GM12878 (cell line): ENCODE results near the gene HECTD4. TPM values are rescaled to one million over a fixed set of nuclear protein-coding genes. Genes with fewer than 3 reads are reported as not detected.

Experiments
- ATAC-seq: fragments of 200-7000 bp; cut with Tn5 transposase; 3 replicates; pipeline ENCODE4 v1.9.1; 2020; ENCODE audit warnings: mild to moderate bottlenecking, moderate library complexity
- BruUV-seq: library from RNA; stranded (reverse); fragments of 400-500 nt; replicated peaks from 2 replicates; lab custom pipeline; 2021; lab: Mats Ljungman, UMichigan
- CTCF ChIA-PET: fragments of 300-600 bp; sonication (Branson Sonifier 250); formaldehyde crosslinking; extraction: SDS; loops from one replicate; lab custom pipeline; 2021; ENCODE audit warnings: inconsistent platforms; lab: Yijun Ruan, JAX
- POLR2A ChIA-PET: fragments of 350-600 bp; formaldehyde crosslinking; extraction: SDS; loops from one replicate; lab custom pipeline; 2021; ENCODE audit warnings: inconsistent platforms; lab: Charles Lee
- RAD21 ChIA-PET: fragments of 300-600 bp; sonication (Branson Sonifier 250); formaldehyde crosslinking; loops from one replicate; lab custom pipeline; 2023; ENCODE audit warnings: antibody characterized with exemption; ENCODE audit not compliant: unreplicated experiment; lab: Charles Lee
- SMC1A ChIA-PET: fragments of 300-600 bp; sonication (Branson Sonifier 250); formaldehyde crosslinking; loops from one replicate; lab custom pipeline; 2023; ENCODE audit not compliant: unreplicated experiment, uncharacterized antibody; lab: Charles Lee
- DNase-seq: peaks from one replicate; pipeline ENCODE4 v3.0.0-alpha.2; 2011; ENCODE audit warnings: low read depth, low spot score
- FAIRE-seq: peaks from 3 replicates; lab custom pipeline; 2011; peaks lifted over from hg19 to GRCh38; lab: Jason Lieb, UNC
- H2AFZ ChIP-seq: 2 replicates; pipeline ENCODE4 v1.6.0; 2011; ENCODE audit warnings: low read depth, low read length, control low read depth; ENCODE audit not compliant: control insufficient read depth
- H3K27ac ChIP-seq: 2 replicates; pipeline ENCODE4 v1.5.1; 2011; ENCODE audit warnings: control low read depth; ENCODE audit not compliant: control insufficient read depth, insufficient read depth
- H3K27me3 ChIP-seq, 2 experiments: replicated peaks in 1 of 2; 2 replicates each; pipeline versions ENCODE4 v1.6.0 to v1.6.1; 2011; ENCODE audit warnings: low read length in 1 of 2; ENCODE audit not compliant: control insufficient read depth in 2 of 2, insufficient read depth in 2 of 2
- H3K36me3 ChIP-seq, 2 experiments: 2 replicates each; pipeline ENCODE4 v1.5.1; 2011; ENCODE audit warnings: low read length in 1 of 2; ENCODE audit not compliant: control insufficient read depth in 2 of 2, insufficient read depth in 2 of 2
- H3K4me1 ChIP-seq: 2 replicates; pipeline ENCODE4 v1.6.1; 2011; ENCODE audit warnings: mild to moderate bottlenecking, low read length, moderate library complexity, mixed read lengths; ENCODE audit not compliant: control insufficient read depth, insufficient read depth
- H3K4me2 ChIP-seq: 2 replicates; pipeline ENCODE4 v1.6.0; 2011; ENCODE audit warnings: control low read depth; ENCODE audit not compliant: control insufficient read depth, insufficient read depth
- H3K4me3 ChIP-seq: fragments of 200-600 bp; sonication (generic); 2 replicates; pipeline ENCODE4 v1.5.1; 2016
- H3K79me2 ChIP-seq: 2 replicates; pipeline ENCODE4 v1.6.0; 2011; ENCODE audit warnings: low read length; ENCODE audit not compliant: control insufficient read depth, insufficient read depth
- H3K9ac ChIP-seq: 2 replicates; pipeline ENCODE4 v1.8.0; 2011; ENCODE audit warnings: low read length, control low read depth, mixed read lengths; ENCODE audit not compliant: control insufficient read depth, insufficient read depth
- H3K9me3 ChIP-seq: replicated peaks from 3 replicates; pipeline ENCODE4 v1.5.1; 2011; ENCODE audit warnings: mild to moderate bottlenecking, low read length; ENCODE audit not compliant: control insufficient read depth, insufficient read depth
- H4K20me1 ChIP-seq: 2 replicates; pipeline ENCODE4 v1.6.0; 2011; ENCODE audit not compliant: control insufficient read depth, insufficient read depth
- CBFB ChIP-seq: IDR thresholded peaks from 2 replicates; pipeline ENCODE4 v1.6.1; 2016; ENCODE audit warnings: antibody characterized with exemption, low read depth
- CBX3 ChIP-seq: fragments of 200-600 bp; sonication (generic); IDR thresholded peaks from 2 replicates; pipeline ENCODE4 v1.6.1; 2016; ENCODE audit warnings: low read depth, borderline replicate concordance
- CREM ChIP-seq: IDR thresholded peaks from 2 replicates; pipeline ENCODE4 v1.6.1; 2014; ENCODE audit warnings: antibody characterized with exemption, low read depth
- FOS ChIP-seq: IDR thresholded peaks from 3 replicates; pipeline ENCODE4 v1.6.1; 2011; ENCODE audit warnings: borderline replicate concordance; ENCODE audit not compliant: insufficient read length; ENCODE audit errors: extremely low read depth
- MLLT1 ChIP-seq: fragments of 450-650 bp; IDR thresholded peaks from 2 replicates; pipeline ENCODE4 v1.6.1; 2016; ENCODE audit warnings: mild to moderate bottlenecking
- NFYA ChIP-seq: IDR thresholded peaks from 2 replicates; pipeline ENCODE4 v1.6.1; 2011; ENCODE audit warnings: low read depth, mild to moderate bottlenecking, low read length, improper control_type of control experiment, borderline replicate concordance
- POLR2A ChIP-seq: IDR thresholded peaks from 2 replicates; pipeline ENCODE4 v1.6.1; 2011; ENCODE audit warnings: low read depth, mild to moderate bottlenecking, low read length
- SKIL ChIP-seq: fragments of 450-650 bp; IDR thresholded peaks from 2 replicates; pipeline ENCODE4 v1.6.1; 2017; ENCODE audit warnings: mild to moderate bottlenecking, low read depth, inconsistent platforms; ENCODE audit not compliant: poor library complexity, severe bottlenecking
- STAT1 ChIP-seq: fragments of 450-650 bp; conservative IDR thresholded peaks from 2 replicates; pipeline ENCODE4 v1.6.1; 2014; ENCODE audit warnings: antibody characterized with exemption, mild to moderate bottlenecking
- ZNF24 ChIP-seq: fragments of 450-650 bp; IDR thresholded peaks from 2 replicates; pipeline ENCODE4 v1.6.1; 2017; ENCODE audit warnings: antibody characterized with exemption, mild to moderate bottlenecking
- ZNF274 ChIP-seq: IDR thresholded peaks from one replicate; pipeline ENCODE4 v1.8.0; 2011; ENCODE audit not compliant: insufficient read length, insufficient read depth
- WGBS: methylation state at CpG from one replicate; pipeline ENCODE4 v1.1.6; 2016; ENCODE audit warnings: low lambda C conversion rate; ENCODE audit not compliant: insufficient replicate concordance, insufficient coverage; ENCODE audit errors: missing lambda C conversion rate; 5-methylcytosine and 5-hydroxymethylcytosine counted together
- in situ Hi-C: fragments of 300-500 bp; cut with MboI; formaldehyde crosslinking; loops from 9 replicates; pipeline ENCODE4 v1.14.3; 2018; ENCODE audit warnings: mixed read lengths
- intact Hi-C: fragments of 100-400 bp; cut with micrococcal nuclease; formaldehyde crosslinking; loops from one replicate; pipeline ENCODE4 v1.14.2; 2022; ENCODE audit not compliant: unreplicated experiment
- polyA plus RNA-seq, 11 experiments: library from polyadenylated mRNA; depleted of rRNA in 4 of 11; unstranded in 6 of 11; stranded (reverse) in 5 of 11; fragments of >200 nt; fragmentation: Nextera tagmentation in 4 of 11; fragmentation: Illumina TruSeq in 1 of 11; extraction: Ambion mirVana in 4 of 11; extraction: Trizol in 1 of 11; gene quantifications; 1 replicate in 1 of 11; 2 replicates in 10 of 11; pipeline versions ENCODE4 v1.2.1 to v1.2.3, GENCODE V29; 2011 to 2016; ENCODE audit warnings: inconsistent platforms in 2 of 11, missing spikeins in 2 of 11, low read depth in 1 of 11
- total RNA-seq, 4 experiments: library from RNA; depleted of rRNA in 3 of 4; stranded (reverse); fragments of >200 nt in 3 of 4; fragmentation: Illumina TruSeq in 1 of 4; extraction: Trizol in 1 of 4; gene quantifications; 2 replicates each; pipeline versions ENCODE4 v1.2.1 to v1.2.3, GENCODE V29; 2013 to 2021
- TF ChIP-seq, protein P1 (sequence below): IDR thresholded peaks from 2 replicates; pipeline ENCODE4 v1.6.1; 2011; ENCODE audit warnings: borderline replicate concordance, low read depth, mild to moderate bottlenecking, moderate library complexity, low read length; ENCODE audit not compliant: insufficient read depth, poor library complexity, severe bottlenecking
- TF ChIP-seq, protein P2 (sequence below): fragments of 450-650 bp; IDR thresholded peaks from 2 replicates; pipeline ENCODE4 v1.6.1; 2017; ENCODE audit warnings: mild to moderate bottlenecking, moderate library complexity

HECTD4 gene
- total and polyA plus RNA-seq, 10 of the 15 experiments (the other 5 are each of a cell fraction or from before 2014, with no cell fraction given) = 5.8 to 43.9 (median 17.9) TPM

DNA sequence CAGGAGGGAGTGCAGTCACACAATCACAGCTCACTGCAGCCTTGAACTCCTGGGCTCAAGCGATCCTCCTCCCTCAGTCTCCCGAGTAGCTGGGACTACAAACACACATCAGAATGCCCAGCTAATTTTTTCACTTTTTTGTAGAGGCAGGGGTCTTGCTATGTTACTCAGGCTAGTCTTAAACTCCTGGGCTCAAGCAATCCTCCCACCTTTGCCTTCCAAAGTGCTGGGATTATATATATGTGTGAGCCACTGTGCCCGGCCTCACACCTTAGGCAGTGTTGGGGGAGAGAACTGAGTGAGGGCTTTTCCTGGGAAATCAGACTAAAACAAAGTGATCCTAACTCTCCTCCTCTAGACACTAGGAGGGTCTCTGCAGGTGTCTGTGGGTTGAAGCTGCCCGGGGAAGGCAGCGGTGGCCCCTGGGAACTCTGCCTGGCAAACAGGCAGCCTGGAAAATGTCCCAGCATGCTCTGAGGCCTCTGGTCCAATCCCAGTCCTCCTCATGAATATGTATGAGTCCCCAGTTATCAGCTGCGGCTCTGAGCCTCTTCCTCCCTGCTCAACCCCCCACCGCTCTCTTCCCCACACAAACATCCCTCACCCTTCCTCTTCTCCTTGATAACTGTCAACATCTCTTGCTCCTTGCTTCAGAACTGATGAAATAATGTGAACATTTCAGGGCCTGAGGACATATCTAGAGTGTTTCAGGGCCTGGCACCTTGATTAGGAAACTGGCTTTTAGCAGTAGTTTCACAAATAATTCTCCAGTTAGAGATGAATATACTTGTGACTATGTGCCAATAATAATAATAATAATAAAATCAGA, 265.8 kb downstream of the HECTD4 start:
- intact Hi-C loops = no loop called here
- H4K20me1 ChIP-seq = no peaks in the 10 kb centered on the region
- WGBS = 63% methylated on average over 7 of the region's 7 CpGs
- RAD21 ChIA-PET = interaction anchor here (1.6 kb wide), 1 partner anchor 9 kb away, joined by 5 read pairs; the partner anchor contains the start of gene TRAFD1
- H2AFZ ChIP-seq = peak overlapping the region; percentile 90
- 0 out of 2 replicates have a peak overlapping the region, but pooled peaks have one; percentile 28 for H3K4me2 ChIP-seq
- no peak overlapping the region for H3K27ac ChIP-seq
- no peaks in the 10 kb centered on the region for H3K79me2 ChIP-seq
- in situ Hi-C loops = no loop called here
- no peaks in the 10 kb centered on the region for H3K36me3 ChIP-seq
- H3K4me3 ChIP-seq = no peak overlapping the region
- no TSS peak for BruUV-seq
- H3K9ac ChIP-seq = no peak overlapping the region
- SMC1A ChIA-PET = interaction anchor here (1.0 to 1.9 kb wide), 6 partner anchors 8 to 102 kb away, joined by 3 to 5 read pairs (median 4); partner anchors contain the start of genes NAA25 and TRAFD1
- POLR2A ChIA-PET = interaction anchor here (1.1 to 3.5 kb wide), 4 partner anchors 9 to 16 kb away, joined by 3 to 19 read pairs (median 5); partner anchors contain the start of gene TRAFD1
- no peaks in the 10 kb centered on the region for H3K27me3 ChIP-seq
- DNase-seq (no peak), ATAC-seq (peak; percentile 97), FAIRE-seq (peak; percentile 18)
- H3K4me1 ChIP-seq = peaks cover 5% of the 10 kb centered on the region; the same call in 1 of the 2 replicates
- no peaks in the 10 kb centered on the region for H3K9me3 ChIP-seq
- CTCF ChIA-PET = interaction anchor here (0.9 to 1.0 kb wide), 3 partner anchors 9 to 16 kb away, joined by 3 to 7 read pairs (median 5); partner anchors contain the start of gene TRAFD1
- TF ChIP-seq, protein P1, sequence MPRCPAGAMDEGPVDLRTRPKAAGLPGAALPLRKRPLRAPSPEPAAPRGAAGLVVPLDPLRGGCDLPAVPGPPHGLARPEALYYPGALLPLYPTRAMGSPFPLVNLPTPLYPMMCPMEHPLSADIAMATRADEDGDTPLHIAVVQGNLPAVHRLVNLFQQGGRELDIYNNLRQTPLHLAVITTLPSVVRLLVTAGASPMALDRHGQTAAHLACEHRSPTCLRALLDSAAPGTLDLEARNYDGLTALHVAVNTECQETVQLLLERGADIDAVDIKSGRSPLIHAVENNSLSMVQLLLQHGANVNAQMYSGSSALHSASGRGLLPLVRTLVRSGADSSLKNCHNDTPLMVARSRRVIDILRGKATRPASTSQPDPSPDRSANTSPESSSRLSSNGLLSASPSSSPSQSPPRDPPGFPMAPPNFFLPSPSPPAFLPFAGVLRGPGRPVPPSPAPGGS = no peak
- TF ChIP-seq ZNF274 = no peak
- no peak for TF ChIP-seq MLLT1
- TF ChIP-seq, protein P2, sequence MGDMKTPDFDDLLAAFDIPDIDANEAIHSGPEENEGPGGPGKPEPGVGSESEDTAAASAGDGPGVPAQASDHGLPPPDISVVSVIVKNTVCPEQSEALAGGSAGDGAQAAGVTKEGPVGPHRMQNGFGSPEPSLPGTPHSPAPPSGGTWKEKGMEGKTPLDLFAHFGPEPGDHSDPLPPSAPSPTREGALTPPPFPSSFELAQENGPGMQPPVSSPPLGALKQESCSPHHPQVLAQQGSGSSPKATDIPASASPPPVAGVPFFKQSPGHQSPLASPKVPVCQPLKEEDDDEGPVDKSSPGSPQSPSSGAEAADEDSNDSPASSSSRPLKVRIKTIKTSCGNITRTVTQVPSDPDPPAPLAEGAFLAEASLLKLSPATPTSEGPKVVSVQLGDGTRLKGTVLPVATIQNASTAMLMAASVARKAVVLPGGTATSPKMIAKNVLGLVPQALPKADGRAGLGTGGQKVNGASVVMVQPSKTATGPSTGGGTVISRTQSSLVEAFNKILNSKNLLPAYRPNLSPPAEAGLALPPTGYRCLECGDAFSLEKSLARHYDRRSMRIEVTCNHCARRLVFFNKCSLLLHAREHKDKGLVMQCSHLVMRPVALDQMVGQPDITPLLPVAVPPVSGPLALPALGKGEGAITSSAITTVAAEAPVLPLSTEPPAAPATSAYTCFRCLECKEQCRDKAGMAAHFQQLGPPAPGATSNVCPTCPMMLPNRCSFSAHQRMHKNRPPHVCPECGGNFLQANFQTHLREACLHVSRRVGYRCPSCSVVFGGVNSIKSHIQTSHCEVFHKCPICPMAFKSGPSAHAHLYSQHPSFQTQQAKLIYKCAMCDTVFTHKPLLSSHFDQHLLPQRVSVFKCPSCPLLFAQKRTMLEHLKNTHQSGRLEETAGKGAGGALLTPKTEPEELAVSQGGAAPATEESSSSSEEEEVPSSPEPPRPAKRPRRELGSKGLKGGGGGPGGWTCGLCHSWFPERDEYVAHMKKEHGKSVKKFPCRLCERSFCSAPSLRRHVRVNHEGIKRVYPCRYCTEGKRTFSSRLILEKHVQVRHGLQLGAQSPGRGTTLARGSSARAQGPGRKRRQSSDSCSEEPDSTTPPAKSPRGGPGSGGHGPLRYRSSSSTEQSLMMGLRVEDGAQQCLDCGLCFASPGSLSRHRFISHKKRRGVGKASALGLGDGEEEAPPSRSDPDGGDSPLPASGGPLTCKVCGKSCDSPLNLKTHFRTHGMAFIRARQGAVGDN = peak; percentile 76
- no peak for TF ChIP-seq NFYA
- TF ChIP-seq CBX3 = no peak
- TF ChIP-seq CREM = no peak
- TF ChIP-seq STAT1 = no peak
- TF ChIP-seq ZNF24 = no peak
- no peak for TF ChIP-seq CBFB
- TF ChIP-seq SKIL = no peak
- TF ChIP-seq FOS = no peak
- no peak for TF ChIP-seq POLR2A
